ENCODE data around the gene RBM20. TPM values are rescaled to one million over a fixed set of nuclear protein-coding genes. Genes with fewer than 3 reads are reported as not detected.
A peak's percentile ranks its signal among the peaks of the same experiment; 100 is the strongest.

RBM20 gene
- total and polyA plus RNA-seq, 2 experiments from 2014 or later, result 0.05 to 0.17 TPM

- Histone ChIP-seq H3K4me3 (no peak overlapping the region), H3K79me2 (replicated peaks; ENCODE audit: insufficient read depth) (no peaks in the 10 kb centered on the region), H3K27me3 (ENCODE audit: insufficient read depth) (no peaks in the 10 kb centered on the region), H3K9me2 (ENCODE audit: insufficient read depth) (no peaks in the 10 kb centered on the region), H3F3A (replicated peaks; ENCODE audit: low read depth) (no peaks in the 10 kb centered on the region), H3K4me1 (ENCODE audit: insufficient read depth) (peaks cover 10% of the 10 kb centered on the region; the same call in 1 of the 2 replicates), H3K36me3 (ENCODE audit: insufficient read depth) (no peaks in the 10 kb centered on the region), H3K27ac (ENCODE audit: low read depth) (no peak overlapping the region), H4K20me1 (replicated peaks; ENCODE audit: insufficient read depth) (no peaks in the 10 kb centered on the region), H3K4me2 (no peak overlapping the region), H2AFZ (no peak overlapping the region)
- Mint-ChIP-seq H3K9me3 (no peaks in the 10 kb centered on the region), H3K4me3 (no peak overlapping the region), H3K36me3 (ENCODE audit: low read depth) (no peaks in the 10 kb centered on the region), H3K4me1 (peaks cover 9% of the 10 kb centered on the region; the same call in 2 of the 3 replicates), H3K27ac (no peak overlapping the region), H3K27me3 (ENCODE audit: insufficient read depth, low read depth, poor library complexity) (peaks cover 4% of the 10 kb centered on the region)
- TF ChIP-seq, protein P1, sequence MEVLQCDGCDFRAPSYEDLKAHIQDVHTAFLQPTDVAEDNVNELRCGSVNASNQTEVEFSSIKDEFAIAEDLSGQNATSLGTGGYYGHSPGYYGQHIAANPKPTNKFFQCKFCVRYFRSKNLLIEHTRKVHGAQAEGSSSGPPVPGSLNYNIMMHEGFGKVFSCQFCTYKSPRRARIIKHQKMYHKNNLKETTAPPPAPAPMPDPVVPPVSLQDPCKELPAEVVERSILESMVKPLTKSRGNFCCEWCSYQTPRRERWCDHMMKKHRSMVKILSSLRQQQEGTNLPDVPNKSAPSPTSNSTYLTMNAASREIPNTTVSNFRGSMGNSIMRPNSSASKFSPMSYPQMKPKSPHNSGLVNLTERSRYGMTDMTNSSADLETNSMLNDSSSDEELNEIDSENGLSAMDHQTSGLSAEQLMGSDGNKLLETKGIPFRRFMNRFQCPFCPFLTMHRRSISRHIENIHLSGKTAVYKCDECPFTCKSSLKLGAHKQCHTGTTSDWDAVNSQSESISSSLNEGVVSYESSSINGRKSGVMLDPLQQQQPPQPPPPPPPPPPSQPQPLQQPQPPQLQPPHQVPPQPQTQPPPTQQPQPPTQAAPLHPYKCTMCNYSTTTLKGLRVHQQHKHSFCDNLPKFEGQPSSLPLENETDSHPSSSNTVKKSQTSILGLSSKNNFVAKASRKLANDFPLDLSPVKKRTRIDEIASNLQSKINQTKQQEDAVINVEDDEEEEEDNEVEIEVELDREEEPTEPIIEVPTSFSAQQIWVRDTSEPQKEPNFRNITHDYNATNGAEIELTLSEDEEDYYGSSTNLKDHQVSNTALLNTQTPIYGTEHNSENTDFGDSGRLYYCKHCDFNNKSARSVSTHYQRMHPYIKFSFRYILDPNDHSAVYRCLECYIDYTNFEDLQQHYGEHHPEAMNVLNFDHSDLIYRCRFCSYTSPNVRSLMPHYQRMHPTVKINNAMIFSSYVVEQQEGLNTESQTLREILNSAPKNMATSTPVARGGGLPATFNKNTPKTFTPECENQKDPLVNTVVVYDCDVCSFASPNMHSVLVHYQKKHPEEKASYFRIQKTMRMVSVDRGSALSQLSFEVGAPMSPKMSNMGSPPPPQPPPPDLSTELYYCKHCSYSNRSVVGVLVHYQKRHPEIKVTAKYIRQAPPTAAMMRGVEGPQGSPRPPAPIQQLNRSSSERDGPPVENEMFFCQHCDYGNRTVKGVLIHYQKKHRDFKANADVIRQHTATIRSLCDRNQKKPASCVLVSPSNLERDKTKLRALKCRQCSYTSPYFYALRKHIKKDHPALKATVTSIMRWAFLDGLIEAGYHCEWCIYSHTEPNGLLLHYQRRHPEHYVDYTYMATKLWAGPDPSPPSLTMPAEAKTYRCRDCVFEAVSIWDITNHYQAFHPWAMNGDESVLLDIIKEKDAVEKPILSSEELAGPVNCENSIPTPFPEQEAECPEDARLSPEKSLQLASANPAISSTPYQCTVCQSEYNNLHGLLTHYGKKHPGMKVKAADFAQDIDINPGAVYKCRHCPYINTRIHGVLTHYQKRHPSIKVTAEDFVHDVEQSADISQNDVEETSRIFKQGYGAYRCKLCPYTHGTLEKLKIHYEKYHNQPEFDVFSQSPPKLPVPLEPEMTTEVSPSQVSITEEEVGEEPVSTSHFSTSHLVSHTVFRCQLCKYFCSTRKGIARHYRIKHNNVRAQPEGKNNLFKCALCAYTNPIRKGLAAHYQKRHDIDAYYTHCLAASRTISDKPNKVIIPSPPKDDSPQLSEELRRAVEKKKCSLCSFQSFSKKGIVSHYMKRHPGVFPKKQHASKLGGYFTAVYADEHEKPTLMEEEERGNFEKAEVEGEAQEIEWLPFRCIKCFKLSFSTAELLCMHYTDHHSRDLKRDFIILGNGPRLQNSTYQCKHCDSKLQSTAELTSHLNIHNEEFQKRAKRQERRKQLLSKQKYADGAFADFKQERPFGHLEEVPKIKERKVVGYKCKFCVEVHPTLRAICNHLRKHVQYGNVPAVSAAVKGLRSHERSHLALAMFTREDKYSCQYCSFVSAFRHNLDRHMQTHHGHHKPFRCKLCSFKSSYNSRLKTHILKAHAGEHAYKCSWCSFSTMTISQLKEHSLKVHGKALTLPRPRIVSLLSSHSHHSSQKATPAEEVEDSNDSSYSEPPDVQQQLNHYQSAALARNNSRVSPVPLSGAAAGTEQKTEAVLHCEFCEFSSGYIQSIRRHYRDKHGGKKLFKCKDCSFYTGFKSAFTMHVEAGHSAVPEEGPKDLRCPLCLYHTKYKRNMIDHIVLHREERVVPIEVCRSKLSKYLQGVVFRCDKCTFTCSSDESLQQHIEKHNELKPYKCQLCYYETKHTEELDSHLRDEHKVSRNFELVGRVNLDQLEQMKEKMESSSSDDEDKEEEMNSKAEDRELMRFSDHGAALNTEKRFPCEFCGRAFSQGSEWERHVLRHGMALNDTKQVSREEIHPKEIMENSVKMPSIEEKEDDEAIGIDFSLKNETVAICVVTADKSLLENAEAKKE (CRISPR knock-in tag; IDR thresholded peaks at IDR 0.05), result no peak
- ATAC-seq (no peak), DNase-seq (ENCODE audit: low spot score) (no peak)
Observed at GRCh38 chr10:110723224-110723891, 79.2 kb downstream of the RBM20 start.

DNA sequence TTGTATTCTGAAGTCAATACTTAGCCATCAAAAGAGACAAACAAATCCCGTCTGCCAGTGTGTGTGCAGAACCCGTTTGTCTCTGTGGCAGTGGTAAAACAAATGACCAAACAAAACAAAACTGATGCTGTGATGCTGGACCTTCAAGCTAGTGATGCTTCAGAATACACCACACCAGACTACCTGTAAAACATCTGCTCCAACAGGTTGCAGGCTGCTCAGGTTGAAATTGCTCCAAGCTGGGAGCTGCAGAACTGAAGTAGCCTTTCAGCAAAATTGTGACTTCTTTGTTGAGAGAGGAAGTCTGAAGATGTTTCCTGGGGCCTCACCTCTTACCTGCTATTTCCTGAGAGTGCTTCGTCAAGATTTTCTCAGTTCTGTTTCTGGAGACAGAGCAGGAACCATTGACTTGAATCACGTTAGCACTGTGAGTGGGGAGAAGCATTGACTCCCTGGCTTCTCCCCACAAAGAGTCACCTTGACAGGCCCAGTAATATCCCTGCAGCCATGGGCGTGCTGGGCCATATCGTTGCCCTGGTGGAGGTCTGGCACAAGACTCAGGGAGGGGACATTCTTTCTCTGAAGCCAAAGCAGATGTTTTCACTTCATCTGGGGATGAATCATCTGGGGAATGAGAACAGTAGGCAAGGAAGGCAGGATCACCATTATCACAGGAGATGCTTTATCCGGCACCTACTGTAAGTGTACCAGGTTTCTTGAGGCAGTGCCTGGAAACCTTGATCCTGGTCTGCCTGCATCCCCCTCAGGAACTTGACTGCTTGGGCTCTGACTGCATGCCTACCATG is 80.2 kb downstream of the RBM20 start:
- H3K4me3 ChIP-seq, result no peak overlapping the region
- no peaks in the 10 kb centered on the region for H3K27me3 ChIP-seq (ENCODE audit: insufficient read depth)
- H3K79me2 ChIP-seq (replicated peaks; ENCODE audit: insufficient read depth), result no peaks in the 10 kb centered on the region
- peaks cover 10% of the 10 kb centered on the region; the same call in 1 of the 2 replicates for H3K4me1 ChIP-seq (ENCODE audit: insufficient read depth)
- Mint-ChIP-seq H3K27ac (no peak overlapping the region), H3K9me3 (no peaks in the 10 kb centered on the region), H3K4me1 (peaks cover 9% of the 10 kb centered on the region; the same call in 2 of the 3 replicates), H3K4me3 (no peak overlapping the region), H3K36me3 (ENCODE audit: low read depth) (no peaks in the 10 kb centered on the region), H3K27me3 (ENCODE audit: insufficient read depth, low read depth, poor library complexity) (peaks cover 4% of the 10 kb centered on the region)
- H2AFZ ChIP-seq, result peak overlapping the region; percentile 52; the same call in 1 of the 2 replicates
- H4K20me1 ChIP-seq (replicated peaks; ENCODE audit: insufficient read depth), result no peaks in the 10 kb centered on the region
- no peaks in the 10 kb centered on the region for H3K36me3 ChIP-seq (ENCODE audit: insufficient read depth)
- no peak for ATAC-seq
- DNase-seq (ENCODE audit: low spot score), result no peak
- H3K4me2 ChIP-seq, result no peak overlapping the region
- H3K27ac ChIP-seq (ENCODE audit: low read depth), result no peak overlapping the region
- H3K9me2 ChIP-seq (ENCODE audit: insufficient read depth), result no peaks in the 10 kb centered on the region
- H3F3A ChIP-seq (replicated peaks; ENCODE audit: low read depth), result no peaks in the 10 kb centered on the region
- TF ChIP-seq, protein P2, sequence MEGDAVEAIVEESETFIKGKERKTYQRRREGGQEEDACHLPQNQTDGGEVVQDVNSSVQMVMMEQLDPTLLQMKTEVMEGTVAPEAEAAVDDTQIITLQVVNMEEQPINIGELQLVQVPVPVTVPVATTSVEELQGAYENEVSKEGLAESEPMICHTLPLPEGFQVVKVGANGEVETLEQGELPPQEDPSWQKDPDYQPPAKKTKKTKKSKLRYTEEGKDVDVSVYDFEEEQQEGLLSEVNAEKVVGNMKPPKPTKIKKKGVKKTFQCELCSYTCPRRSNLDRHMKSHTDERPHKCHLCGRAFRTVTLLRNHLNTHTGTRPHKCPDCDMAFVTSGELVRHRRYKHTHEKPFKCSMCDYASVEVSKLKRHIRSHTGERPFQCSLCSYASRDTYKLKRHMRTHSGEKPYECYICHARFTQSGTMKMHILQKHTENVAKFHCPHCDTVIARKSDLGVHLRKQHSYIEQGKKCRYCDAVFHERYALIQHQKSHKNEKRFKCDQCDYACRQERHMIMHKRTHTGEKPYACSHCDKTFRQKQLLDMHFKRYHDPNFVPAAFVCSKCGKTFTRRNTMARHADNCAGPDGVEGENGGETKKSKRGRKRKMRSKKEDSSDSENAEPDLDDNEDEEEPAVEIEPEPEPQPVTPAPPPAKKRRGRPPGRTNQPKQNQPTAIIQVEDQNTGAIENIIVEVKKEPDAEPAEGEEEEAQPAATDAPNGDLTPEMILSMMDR (conservative IDR thresholded peaks at IDR 0.05; ENCODE audit: low read depth in 2 of 2), result no peak
- TF ChIP-seq, protein P3, sequence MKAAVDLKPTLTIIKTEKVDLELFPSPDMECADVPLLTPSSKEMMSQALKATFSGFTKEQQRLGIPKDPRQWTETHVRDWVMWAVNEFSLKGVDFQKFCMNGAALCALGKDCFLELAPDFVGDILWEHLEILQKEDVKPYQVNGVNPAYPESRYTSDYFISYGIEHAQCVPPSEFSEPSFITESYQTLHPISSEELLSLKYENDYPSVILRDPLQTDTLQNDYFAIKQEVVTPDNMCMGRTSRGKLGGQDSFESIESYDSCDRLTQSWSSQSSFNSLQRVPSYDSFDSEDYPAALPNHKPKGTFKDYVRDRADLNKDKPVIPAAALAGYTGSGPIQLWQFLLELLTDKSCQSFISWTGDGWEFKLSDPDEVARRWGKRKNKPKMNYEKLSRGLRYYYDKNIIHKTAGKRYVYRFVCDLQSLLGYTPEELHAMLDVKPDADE (IDR thresholded peaks at IDR 0.05), result no peak
- TF ChIP-seq EZH2 (IDR thresholded peaks at IDR 0.05; ENCODE audit: low read depth, unreplicated experiment), result no peak
- no peak for TF ChIP-seq POLR2AphosphoS5 (IDR thresholded peaks at IDR 0.05; ENCODE audit: low read depth)
- TF ChIP-seq EZH2phosphoT487 (IDR thresholded peaks at IDR 0.05; ENCODE audit: unreplicated experiment), result no peak
- no peak for TF ChIP-seq ZNF114 (CRISPR knock-in tag; IDR thresholded peaks at IDR 0.05)

Data from GM23338 (cell line).